ENCODE measurements around the gene CLIP3.
A peak's percentile ranks its signal among the peaks of the same experiment; 100 is the strongest.

CLIP3 gene

GRCh38 chr19:36054119-36054732 lies 21.6 kb upstream of the CLIP3 start, which contains the start of gene THAP8:
THAP8 (minus strand) TSS chr19:36054285; CDS start chr19:36054217, 68 bp downstream.
- Histone ChIP-seq H3K9ac (peak within 1 kb of the TSS; percentile 83 to 94 (median 90)), H3K27ac (peak within 1 kb of the TSS; percentile 86 to 96 (median 92)), H3K9me3 (replicated peaks in 1 of 11) (no peaks in the 10 kb centered on the region), H3K4me1 (peaks cover 34 to 39% (median 36%) of the 10 kb centered on the region in 10 experiments), H3K27me3 (no peaks in the 10 kb centered on the region), H3K36me3 (peaks cover 0 to 29% (median 20%) of the 10 kb centered on the region in 11 experiments; a peak in 19 of 22 replicates), H3K4me3 (peak within 1 kb of the TSS; percentile 72 to 88 (median 80)), H4K20me1 (peaks cover 0 to 38% (median 31%) of the 10 kb centered on the region in 11 experiments; a peak in 14 of 22 replicates), H3K4me2 (peak within 1 kb of the TSS; percentile 77 to 99 (median 90))
- TF ChIP-seq Cebpa-rat (IDR thresholded peaks at IDR 0.05) = no peak

- Histone ChIP-seq H3K27me3 (no peaks in the 10 kb centered on the region), H3K4me2 (no peak overlapping the region), H3K4me3 (no peak overlapping the region), H3K9ac (0 out of 22 replicates have a peak overlapping the region, but pooled peaks of 1 of the 11 experiments have one; percentile 15), H3K9me3 (replicated peaks in 1 of 11) (no peaks in the 10 kb centered on the region), H3K36me3 (peaks cover 0 to 4% (median 0%) of the 10 kb centered on the region in 11 experiments; a peak in 7 of 22 replicates), H3K4me1 (peaks cover 24 to 30% (median 26%) of the 10 kb centered on the region in 10 experiments), H4K20me1 (peaks cover 0 to 14% (median 5%) of the 10 kb centered on the region in 11 experiments; a peak in 12 of 22 replicates), H3K27ac (no peak overlapping the region)
- TF ChIP-seq Cebpa-rat (IDR thresholded peaks at IDR 0.05) = no peak
Measured at GRCh38 chr19:36051637-36052036, 19.0 kb upstream of the CLIP3 start.

- peaks cover 0 to 6% (median 0%) of the 10 kb centered on the region in 11 experiments; a peak in 3 of 22 replicates for H3K36me3 ChIP-seq
- TF ChIP-seq Cebpa-rat (IDR thresholded peaks at IDR 0.05) = no peak
- H3K4me3 ChIP-seq = no peak overlapping the region
- peaks cover 0 to 10% (median 3%) of the 10 kb centered on the region in 11 experiments; a peak in 11 of 22 replicates for H4K20me1 ChIP-seq
- no peak overlapping the region for H3K27ac ChIP-seq
- H3K4me1 ChIP-seq = peaks cover 19 to 26% (median 22%) of the 10 kb centered on the region in 10 experiments
- no peaks in the 10 kb centered on the region for H3K27me3 ChIP-seq
- no peak overlapping the region for H3K4me2 ChIP-seq
- H3K9ac ChIP-seq = 0 out of 22 replicates have a peak overlapping the region, but pooled peaks of 2 of the 11 experiments have one; percentile 9 to 15
- H3K9me3 ChIP-seq (replicated peaks in 1 of 11) = no peaks in the 10 kb centered on the region
Measured at GRCh38 chr19:36051236-36051635, 18.6 kb upstream of the CLIP3 start.

GRCh38 chr19:36049080-36049698 lies 16.5 kb upstream of the CLIP3 start:
- Histone ChIP-seq H3K4me2 (no peak overlapping the region), H3K4me3 (no peak overlapping the region), H3K9me3 (replicated peaks in 1 of 11) (no peaks in the 10 kb centered on the region), H3K27me3 (no peaks in the 10 kb centered on the region), H3K4me1 (peaks cover 9 to 15% (median 12%) of the 10 kb centered on the region in 10 experiments), H3K9ac (no peak overlapping the region), H3K27ac (no peak overlapping the region), H3K36me3 (peaks cover 0 to 11% (median 4%) of the 10 kb centered on the region in 11 experiments; a peak in 6 of 22 replicates), H4K20me1 (no peaks in the 10 kb centered on the region)
- no peak for TF ChIP-seq Cebpa-rat (IDR thresholded peaks at IDR 0.05)

GRCh38 chr19:36047835-36048234 lies 15.2 kb upstream of the CLIP3 start:
- no peaks in the 10 kb centered on the region for H3K27me3 ChIP-seq
- no peak overlapping the region for H3K4me3 ChIP-seq
- H3K36me3 ChIP-seq = peaks cover 0 to 11% (median 4%) of the 10 kb centered on the region in 11 experiments; a peak in 6 of 22 replicates
- H3K4me2 ChIP-seq = no peak overlapping the region
- H3K9me3 ChIP-seq (replicated peaks in 1 of 11) = no peaks in the 10 kb centered on the region
- no peaks in the 10 kb centered on the region for H4K20me1 ChIP-seq
- peaks cover 3 to 7% (median 6%) of the 10 kb centered on the region in 10 experiments for H3K4me1 ChIP-seq
- H3K9ac ChIP-seq = no peak overlapping the region
- no peak for TF ChIP-seq Cebpa-rat (IDR thresholded peaks at IDR 0.05)
- no peak overlapping the region for H3K27ac ChIP-seq

- Histone ChIP-seq H3K4me1 (peaks cover 0 to 7% (median 0%) of the 10 kb centered on the region in 10 experiments; a peak in 1 of 20 replicates), H3K27me3 (no peaks in the 10 kb centered on the region), H4K20me1 (no peaks in the 10 kb centered on the region), H3K9ac (no peak overlapping the region), H3K4me3 (no peak overlapping the region), H3K27ac (no peak overlapping the region), H3K9me3 (replicated peaks in 1 of 11) (no peaks in the 10 kb centered on the region), H3K36me3 (peaks cover 0 to 11% (median 4%) of the 10 kb centered on the region in 11 experiments; a peak in 6 of 22 replicates), H3K4me2 (no peak overlapping the region)
- no peak for TF ChIP-seq Cebpa-rat (IDR thresholded peaks at IDR 0.05)
Measured at GRCh38 chr19:36046443-36047050, 13.9 kb upstream of the CLIP3 start.

- Histone ChIP-seq H3K4me1 (peaks cover 0 to 13% (median 0%) of the 10 kb centered on the region in 10 experiments; a peak in 2 of 20 replicates), H3K9me3 (replicated peaks in 1 of 11) (no peaks in the 10 kb centered on the region), H3K36me3 (peaks cover 0 to 22% (median 12%) of the 10 kb centered on the region in 11 experiments; a peak in 10 of 22 replicates), H3K27me3 (no peaks in the 10 kb centered on the region), H3K9ac (peak overlapping the region in 1 of 11 experiments; percentile 17; a peak in 1 of 22 replicates), H3K4me2 (no peak overlapping the region), H4K20me1 (0 out of 22 replicates have a peak, but pooled peaks cover 0 to 5% (median 0%) of the 10 kb centered on the region in 11 experiments), H3K4me3 (no peak overlapping the region), H3K27ac (no peak overlapping the region)
- no peak for TF ChIP-seq Cebpa-rat (IDR thresholded peaks at IDR 0.05)
Measured at GRCh38 chr19:36043952-36044351, 11.3 kb upstream of the CLIP3 start.

- H3K4me3 ChIP-seq = no peak overlapping the region
- H3K4me1 ChIP-seq = peaks cover 2 to 23% (median 15%) of the 10 kb centered on the region in 10 experiments; a peak in 19 of 20 replicates
- TF ChIP-seq Cebpa-rat (IDR thresholded peaks at IDR 0.05) = no peak
- no peak overlapping the region for H3K9ac ChIP-seq
- no peaks in the 10 kb centered on the region for H3K9me3 ChIP-seq (replicated peaks in 1 of 11)
- no peak overlapping the region for H3K27ac ChIP-seq
- peaks cover 0 to 36% (median 14%) of the 10 kb centered on the region in 11 experiments; a peak in 10 of 22 replicates for H3K36me3 ChIP-seq
- H3K4me2 ChIP-seq = 0 out of 22 replicates have a peak overlapping the region, but pooled peaks of 1 of the 11 experiments have one; percentile 23
- H4K20me1 ChIP-seq = 0 out of 22 replicates have a peak, but pooled peaks cover 0 to 5% (median 0%) of the 10 kb centered on the region in 11 experiments
- no peaks in the 10 kb centered on the region for H3K27me3 ChIP-seq
Measured at GRCh38 chr19:36041831-36042230, 9.2 kb upstream of the CLIP3 start.

Measured in BLaER1 treated with 17β-estradiol and CSF1 and Interleukin-3, amounts not matched to agents 10 nM and 100 nM (cell line).